NCI-H524 treated with DMSO at 0.1 percent for 48 hours (cell line): ENCODE results near the gene SECTM1.

Source experiments
- DNase-seq: peaks from one replicate; lab custom pipeline; 2025; lab: John Stamatoyannopoulos, UW

The SECTM1 gene

GRCh38 chr17:82328141-82328993, 5.2 kb downstream of the SECTM1 start:
- no peak for DNase-seq

- no peak for DNase-seq
These were observed 5.8 kb downstream of the SECTM1 start for GRCh38 chr17:82327757-82328140.

- DNase-seq = no peak
These were observed 6.3 kb downstream of the SECTM1 start for GRCh38 chr17:82327289-82327688.

- no peak for DNase-seq
These were observed 8.0 kb downstream of the SECTM1 start for GRCh38 chr17:82325286-82326180.

- DNase-seq = no peak
These were observed 8.8 kb downstream of the SECTM1 start for GRCh38 chr17:82324566-82325285.

- DNase-seq = no peak
These were observed 9.9 kb downstream of the SECTM1 start for GRCh38 chr17:82323514-82324234.

GRCh38 chr17:82322526-82323453, 10.8 kb downstream of the SECTM1 start:
- no peak for DNase-seq

- no peak for DNase-seq
These were observed 11.6 kb downstream of the SECTM1 start for GRCh38 chr17:82321947-82322466.

- DNase-seq = no peak
These were observed 12.3 kb downstream of the SECTM1 start for GRCh38 chr17:82320956-82321927.

GRCh38 chr17:82320140-82320840, 13.3 kb downstream of the SECTM1 start:
- DNase-seq = no peak

GRCh38 chr17:82319619-82320062, 13.9 kb downstream of the SECTM1 start:
- no peak for DNase-seq

GRCh38 chr17:82318772-82319606, 14.6 kb downstream of the SECTM1 start:
- no peak for DNase-seq

- DNase-seq = no peak
These were observed 15.4 kb downstream of the SECTM1 start for GRCh38 chr17:82318169-82318498.

GRCh38 chr17:82317394-82318168, 16.0 kb downstream of the SECTM1 start, which contains the start of gene CD7:
Gene CD7 (minus strand): TSS chr17:82317608. CDS start chr17:82317495, 113 bp downstream.
- no peak for DNase-seq

- DNase-seq = no peak
These were observed 16.7 kb downstream of the SECTM1 start for GRCh38 chr17:82316651-82317393.
